T-helper 17 cell (primary cell): ENCODE results near the gene CCR8. TPM values are rescaled to one million over a fixed set of nuclear protein-coding genes. Genes with fewer than 3 reads are reported as not detected.
"Not testable (repeated sequence)": the region's sequence is repeated elsewhere in the genome, so short reads cannot be mapped to it uniquely, and the experiment has no call there.

Experiments used
- ATAC-seq: fragments of 150-1000 bp; cut with Tn5 transposase; 2 replicates; pipeline ENCODE4 v1.10.0; 2021; ENCODE audit warnings: mild to moderate bottlenecking, moderate library complexity
- DNase-seq, 3 donors: peaks; one replicate each; pipeline versions ENCODE4 v3.0.0 to v3.0.0-alpha.2; 2020 to 2021
- H3K9me3 ChIP-seq: one replicate; pipeline ENCODE4 v1.7.0; 2013; ENCODE audit warnings: low read length, mild to moderate bottlenecking; ENCODE audit not compliant: control insufficient read depth, poor library complexity, severe bottlenecking
- H3K27ac Mint-ChIP-seq: one replicate; pipeline ENCODE4 v1.8.0; 2022; ENCODE audit warnings: mild to moderate bottlenecking, moderate library complexity, mixed read lengths
- H3K27me3 Mint-ChIP-seq: one replicate; pipeline ENCODE4 v1.8.0; 2022; ENCODE audit warnings: mixed read lengths
- H3K36me3 Mint-ChIP-seq: one replicate; pipeline ENCODE4 v1.8.0; 2022; ENCODE audit warnings: low read depth, mixed read lengths
- H3K4me1 Mint-ChIP-seq: one replicate; pipeline ENCODE4 v1.8.0; 2022; ENCODE audit warnings: mild to moderate bottlenecking, mixed read lengths
- H3K4me3 Mint-ChIP-seq: one replicate; pipeline ENCODE4 v1.8.0; 2022; ENCODE audit warnings: mild to moderate bottlenecking, moderate library complexity, mixed read lengths
- total RNA-seq, 4 donors: library from RNA in 2 of 4; stranded (reverse) in 2 of 4; gene quantifications; one replicate each; pipeline ENCODE4 v1.2.3 and lab custom pipeline; 2022 to 2026

CCR8 gene
- total RNA-seq, 2 donors from 2014 or later = 2.5 to 9.0 TPM

DNA sequence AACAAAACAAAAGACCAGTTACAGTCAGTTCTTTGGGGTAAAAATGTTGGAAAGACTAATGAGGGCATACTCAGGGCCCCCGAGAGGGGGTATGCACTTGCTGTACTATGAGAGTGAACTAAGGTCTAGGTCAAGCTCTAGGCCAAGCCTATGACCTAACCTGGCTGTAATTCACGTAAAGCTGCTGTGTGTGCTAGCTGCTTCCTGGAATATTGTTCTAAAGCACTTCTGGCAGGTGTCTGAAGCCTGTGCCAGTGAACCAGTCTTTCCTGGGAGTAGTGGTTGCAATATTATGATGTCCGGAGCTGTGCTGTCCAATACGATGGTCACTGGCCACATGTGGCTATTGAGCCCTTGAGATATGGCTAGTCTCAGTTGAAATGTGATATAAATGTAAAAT, 36.5 kb upstream of the CCR8 start:
- DNase-seq (no peak), ATAC-seq (no peak)
- Mint-ChIP-seq H3K4me1 (peaks cover 14% of the 10 kb centered on the region), H3K27ac (no peak overlapping the region), H3K27me3 (peaks cover 4% of the 10 kb centered on the region), H3K36me3 (no peaks in the 10 kb centered on the region), H3K4me3 (no peak overlapping the region)
- H3K9me3 ChIP-seq = no peaks in the 10 kb centered on the region

- no peak overlapping the region for H3K4me3 Mint-ChIP-seq
- H3K36me3 Mint-ChIP-seq = no peaks in the 10 kb centered on the region
- DNase-seq (no peak), ATAC-seq (no peak)
- H3K27me3 Mint-ChIP-seq = peaks cover 4% of the 10 kb centered on the region
- H3K27ac Mint-ChIP-seq = no peak overlapping the region
- peaks cover 10% of the 10 kb centered on the region for H3K4me1 Mint-ChIP-seq
- no peaks in the 10 kb centered on the region for H3K9me3 ChIP-seq
Measured at GRCh38 chr3:39294446-39295183, 34.9 kb upstream of the CCR8 start.

DNA sequence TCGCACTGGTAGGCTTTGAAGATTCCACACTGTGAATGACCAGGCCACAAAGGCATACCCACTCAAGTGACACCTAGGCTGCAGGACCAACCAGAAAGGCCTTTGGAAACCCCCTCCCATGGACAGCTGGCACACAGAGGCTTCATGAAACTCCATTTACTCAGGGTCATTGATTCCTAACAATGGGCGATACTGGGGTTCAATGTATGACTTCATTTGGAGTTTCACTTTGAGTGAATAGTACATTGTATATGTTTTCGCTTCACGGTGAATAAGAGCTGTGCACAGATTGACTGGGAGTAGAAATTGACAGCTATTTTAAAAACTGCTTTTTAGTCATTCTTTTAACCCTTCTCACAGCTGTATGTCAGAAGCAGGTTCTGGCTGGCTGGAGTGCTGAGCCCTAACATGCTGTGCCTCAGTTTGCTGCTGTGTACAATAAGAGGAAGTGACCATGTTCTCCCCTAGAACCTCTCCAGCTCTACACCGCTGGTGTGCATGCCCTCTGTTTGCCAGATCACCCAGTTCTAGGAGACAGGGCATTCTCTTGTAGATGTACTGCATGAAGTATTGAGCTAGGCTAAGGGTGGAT, 34.2 kb upstream of the CCR8 start:
- Mint-ChIP-seq H3K27me3 (peaks cover 4% of the 10 kb centered on the region), H3K27ac (no peak overlapping the region), H3K4me1 (peaks cover 8% of the 10 kb centered on the region), H3K4me3 (no peak overlapping the region), H3K36me3 (peaks cover 2% of the 10 kb centered on the region)
- no peaks in the 10 kb centered on the region for H3K9me3 ChIP-seq
- ATAC-seq (no peak), DNase-seq (no peak)

DNA sequence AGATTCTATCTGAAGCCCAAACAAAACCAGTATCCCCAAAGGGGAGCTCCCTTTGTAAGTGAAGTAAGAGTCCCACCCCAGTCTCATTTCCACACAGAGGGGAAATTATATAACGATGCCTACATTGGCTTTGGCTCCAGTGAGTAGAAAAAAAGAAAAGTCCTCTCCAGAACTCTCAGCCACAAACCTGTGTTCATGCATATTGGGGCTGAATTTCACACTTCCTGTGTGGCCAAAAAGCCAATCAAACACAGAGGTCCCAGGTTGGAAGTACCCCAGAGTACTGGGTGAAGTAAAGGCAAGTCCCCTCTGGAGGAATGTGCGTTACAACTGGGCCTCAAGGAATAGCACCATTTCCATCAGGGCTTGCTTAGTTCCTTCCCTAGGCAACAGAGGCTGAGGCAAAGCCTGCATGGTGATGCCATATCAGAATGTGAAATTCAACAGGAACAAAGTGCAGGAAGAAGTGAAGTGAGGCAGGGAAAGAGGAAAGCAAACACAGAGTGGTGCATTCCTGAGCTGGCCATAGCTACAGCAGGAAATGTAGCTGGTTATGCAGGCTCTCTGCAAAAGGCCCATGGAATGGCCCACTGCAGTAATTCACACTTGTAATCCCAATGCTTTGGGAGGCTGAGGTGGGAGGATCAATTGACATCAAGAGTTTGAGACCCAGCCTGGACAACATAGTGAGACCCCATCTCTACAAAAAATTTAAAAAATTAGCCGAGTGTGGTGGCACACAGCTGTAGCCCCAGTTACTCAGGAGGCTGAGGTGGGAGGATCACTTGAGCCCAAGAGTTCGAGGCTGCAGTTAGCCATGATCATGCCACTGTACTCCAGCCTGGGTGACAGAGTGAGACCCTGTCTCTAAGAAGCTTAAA, 33.1 kb upstream of the CCR8 start:
- ATAC-seq (no peak), DNase-seq (no peak)
- no peak overlapping the region for H3K4me3 Mint-ChIP-seq
- peaks cover 5% of the 10 kb centered on the region for H3K9me3 ChIP-seq
- peaks cover 2% of the 10 kb centered on the region for H3K36me3 Mint-ChIP-seq
- peaks cover 8% of the 10 kb centered on the region for H3K4me1 Mint-ChIP-seq
- peaks cover 4% of the 10 kb centered on the region for H3K27me3 Mint-ChIP-seq
- H3K27ac Mint-ChIP-seq = no peak overlapping the region

DNA sequence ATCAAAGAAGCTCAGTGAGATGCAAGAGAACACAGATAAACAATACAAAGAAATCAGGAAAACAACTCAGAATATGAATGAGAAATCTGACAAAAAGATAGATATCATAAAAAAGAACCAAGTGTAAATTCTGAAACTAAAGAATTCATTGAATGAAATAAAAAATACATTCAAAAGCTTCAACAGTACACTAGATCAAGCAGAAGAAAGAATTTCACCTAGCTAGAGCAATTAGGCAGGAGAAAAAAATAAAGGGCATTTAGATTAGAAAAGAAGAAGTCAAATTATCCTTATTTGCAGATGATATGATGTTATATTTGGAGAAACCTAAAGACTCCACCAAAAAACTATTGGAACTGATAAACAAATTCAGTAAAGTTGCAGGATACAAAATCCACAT, 30.2 kb upstream of the CCR8 start:
- Mint-ChIP-seq H3K27me3 (peaks cover 4% of the 10 kb centered on the region), H3K4me1 (peaks cover 2% of the 10 kb centered on the region), H3K27ac (no peak overlapping the region), H3K36me3 (peaks cover 2% of the 10 kb centered on the region), H3K4me3 (no peak overlapping the region)
- ATAC-seq (no peak), DNase-seq (no peak)
- peaks cover 5% of the 10 kb centered on the region for H3K9me3 ChIP-seq

DNA sequence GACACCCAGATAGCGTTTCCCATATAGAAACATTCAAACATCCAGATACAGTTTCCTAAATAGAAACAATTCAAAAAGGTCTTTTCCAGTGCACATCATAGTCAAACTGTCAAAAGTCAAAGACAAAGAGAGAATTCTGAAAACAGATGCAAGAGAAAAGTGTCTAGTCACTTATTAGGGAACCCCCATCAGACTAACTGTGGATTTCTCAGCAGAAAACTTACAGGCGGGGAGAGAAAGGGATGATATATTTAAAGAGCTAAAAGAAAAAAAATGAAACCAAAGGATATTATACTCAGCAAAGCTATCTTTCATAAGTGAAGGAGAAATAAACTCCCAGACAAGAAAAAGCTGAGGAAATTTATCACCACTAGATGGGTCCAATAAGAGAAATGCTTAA, 27.3 kb upstream of the CCR8 start:
- ATAC-seq (no peak), DNase-seq (no peak)
- peaks cover 5% of the 10 kb centered on the region for H3K9me3 ChIP-seq
- peaks cover 2% of the 10 kb centered on the region for H3K36me3 Mint-ChIP-seq
- H3K27me3 Mint-ChIP-seq = no peaks in the 10 kb centered on the region
- no peak overlapping the region for H3K4me3 Mint-ChIP-seq
- H3K4me1 Mint-ChIP-seq = no peaks in the 10 kb centered on the region
- no peak overlapping the region for H3K27ac Mint-ChIP-seq

DNA sequence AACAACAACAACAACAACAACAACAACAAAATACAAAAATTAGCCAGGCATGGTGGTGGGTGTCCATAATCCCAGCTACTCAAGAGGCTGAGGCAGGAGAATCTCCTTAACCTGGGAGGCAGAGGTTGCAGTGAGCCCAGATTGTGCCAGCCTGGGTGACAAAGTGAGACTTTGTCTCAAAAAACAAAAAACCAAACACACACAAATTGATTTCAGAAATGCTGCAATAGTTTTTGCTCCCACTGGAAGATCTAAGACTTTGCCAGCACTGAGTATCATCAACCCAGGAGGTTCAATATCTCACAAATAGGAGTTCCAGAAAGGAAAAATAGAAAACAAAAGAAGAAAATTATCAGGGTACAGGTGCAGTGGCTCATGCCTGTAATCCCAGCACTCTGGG, 16.2 kb upstream of the CCR8 start:
- H3K27me3 Mint-ChIP-seq = peaks cover 7% of the 10 kb centered on the region
- no peak overlapping the region for H3K27ac Mint-ChIP-seq
- no peaks in the 10 kb centered on the region for H3K9me3 ChIP-seq
- no peak for ATAC-seq
- H3K4me3 Mint-ChIP-seq = no peak overlapping the region
- no peaks in the 10 kb centered on the region for H3K36me3 Mint-ChIP-seq
- no peak for DNase-seq
- no peaks in the 10 kb centered on the region for H3K4me1 Mint-ChIP-seq

- no peaks in the 10 kb centered on the region for H3K36me3 Mint-ChIP-seq
- no peaks in the 10 kb centered on the region for H3K9me3 ChIP-seq
- H3K27ac Mint-ChIP-seq = no peak overlapping the region
- no peak for DNase-seq
- H3K4me3 Mint-ChIP-seq = no peak overlapping the region
- H3K4me1 Mint-ChIP-seq = no peaks in the 10 kb centered on the region
- ATAC-seq = no peak
- H3K27me3 Mint-ChIP-seq = no peaks in the 10 kb centered on the region
Measured at GRCh38 chr3:39315420-39315819, 14.1 kb upstream of the CCR8 start.

GRCh38 chr3:39317571-39318169, 11.8 kb upstream of the CCR8 start:
- Mint-ChIP-seq H3K36me3 (peaks cover 3% of the 10 kb centered on the region), H3K27ac (no peak overlapping the region), H3K27me3 (no peaks in the 10 kb centered on the region), H3K4me3 (no peak overlapping the region), H3K4me1 (no peaks in the 10 kb centered on the region)
- DNase-seq (no peak), ATAC-seq (no peak)
- no peaks in the 10 kb centered on the region for H3K9me3 ChIP-seq

DNA sequence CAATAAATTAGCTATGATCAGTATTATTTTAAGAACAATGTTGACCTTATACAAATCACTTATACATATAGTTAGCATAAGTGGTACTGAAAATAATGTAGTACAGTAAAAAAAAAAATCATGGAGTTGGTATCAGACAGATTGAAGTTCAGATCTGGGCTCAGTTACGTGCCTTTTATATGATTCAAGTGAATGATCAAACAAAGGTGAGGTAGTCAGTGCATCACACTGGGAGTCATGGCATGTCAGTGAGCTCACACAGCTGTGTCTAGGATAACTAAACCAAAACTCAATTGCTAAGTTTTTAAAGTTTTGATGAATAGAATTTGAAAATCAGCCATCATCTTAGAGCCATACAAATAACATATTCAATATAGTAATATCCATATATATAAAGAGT, 11.2 kb upstream of the CCR8 start:
- ATAC-seq (no peak), DNase-seq (no peak)
- peaks cover 3% of the 10 kb centered on the region for H3K36me3 Mint-ChIP-seq
- H3K4me3 Mint-ChIP-seq = no peak overlapping the region
- no peaks in the 10 kb centered on the region for H3K27me3 Mint-ChIP-seq
- H3K27ac Mint-ChIP-seq = no peak overlapping the region
- H3K4me1 Mint-ChIP-seq = no peaks in the 10 kb centered on the region
- H3K9me3 ChIP-seq = no peaks in the 10 kb centered on the region

DNA sequence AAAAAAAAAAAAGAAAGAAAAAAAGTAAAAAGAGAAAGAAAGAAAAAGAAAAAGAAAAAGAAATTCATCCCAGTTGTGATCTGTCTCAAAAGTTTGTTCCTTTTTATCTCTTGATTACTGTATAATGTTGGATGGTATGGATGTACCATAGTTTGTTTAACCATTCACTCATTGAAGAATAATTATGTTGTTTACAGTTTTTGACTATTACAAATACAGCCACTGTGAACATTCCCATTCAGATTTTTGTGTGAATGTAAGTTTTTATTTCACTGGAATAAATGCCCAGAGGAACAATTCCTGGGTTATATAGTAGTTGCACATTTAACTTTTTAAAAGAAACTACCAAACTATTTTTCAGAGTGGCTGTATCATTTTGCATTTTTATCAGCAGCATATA, 10.3 kb upstream of the CCR8 start:
- Mint-ChIP-seq H3K4me1 (peaks cover 2% of the 10 kb centered on the region), H3K27me3 (no peaks in the 10 kb centered on the region), H3K27ac (no peak overlapping the region), H3K4me3 (no peak overlapping the region), H3K36me3 (peaks cover 3% of the 10 kb centered on the region)
- DNase-seq (no peak), ATAC-seq (no peak)
- H3K9me3 ChIP-seq = no peaks in the 10 kb centered on the region

DNA sequence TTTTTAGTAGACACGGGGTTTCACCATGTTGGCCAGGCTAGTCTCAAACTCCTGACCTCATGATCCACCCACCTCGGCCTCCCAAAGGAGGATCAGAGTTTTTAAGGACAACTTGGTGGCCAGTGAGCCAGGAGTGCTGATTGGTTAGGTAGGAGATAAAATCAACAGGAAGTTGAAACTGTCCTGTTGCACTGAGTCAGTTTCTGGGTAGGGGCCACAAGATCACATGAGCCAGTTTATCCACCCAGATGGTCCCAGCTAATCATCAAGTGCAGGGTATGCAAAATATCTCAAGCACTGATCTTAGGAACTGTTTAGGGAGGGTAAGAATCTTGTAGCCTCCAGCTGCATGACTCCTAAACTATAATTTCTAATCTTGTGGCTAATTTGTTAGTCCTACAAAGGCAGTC, 7.9 kb upstream of the CCR8 start:
- not testable (repeated sequence) for H3K27me3 Mint-ChIP-seq, H3K4me3 Mint-ChIP-seq, DNase-seq, ATAC-seq, H3K9me3 ChIP-seq, H3K4me1 Mint-ChIP-seq, H3K27ac Mint-ChIP-seq, H3K36me3 Mint-ChIP-seq

DNA sequence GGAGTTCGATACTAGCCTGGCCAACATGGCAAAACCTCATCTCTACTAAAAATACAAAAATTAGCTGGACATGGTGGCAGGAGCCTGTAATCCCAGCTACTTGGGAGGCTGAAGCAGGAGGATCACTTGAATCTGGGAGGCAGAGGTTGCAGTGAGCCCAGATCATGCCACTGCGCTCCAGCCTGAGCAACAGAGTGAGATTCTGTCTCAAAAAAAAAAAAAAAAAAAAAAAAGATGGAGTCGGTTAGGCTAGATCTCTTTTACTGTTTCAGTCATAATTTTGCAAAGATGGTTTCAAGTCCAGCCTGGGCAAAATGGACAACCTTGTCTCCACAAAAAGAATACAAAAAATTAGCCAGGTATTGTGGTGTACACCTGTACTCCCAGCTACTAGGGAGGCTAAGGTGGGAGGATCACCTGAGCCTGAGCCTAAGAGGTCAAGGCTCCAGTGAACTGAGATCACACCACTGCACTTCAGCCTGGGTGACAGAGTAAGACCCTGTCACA, 7.2 kb upstream of the CCR8 start:
- H3K9me3 ChIP-seq, ATAC-seq, H3K4me1 Mint-ChIP-seq, H3K27me3 Mint-ChIP-seq, H3K36me3 Mint-ChIP-seq, H3K4me3 Mint-ChIP-seq, H3K27ac Mint-ChIP-seq, DNase-seq: not testable (repeated sequence)
